Measurements from ENCODE around the gene CDH2. TPM values are rescaled to one million over a fixed set of nuclear protein-coding genes. Genes with fewer than 3 reads are reported as not detected.

Gene CDH2
- total and polyA plus RNA-seq, 7 donors: 0.04 to 4.8 (median 0.52) TPM

DNA sequence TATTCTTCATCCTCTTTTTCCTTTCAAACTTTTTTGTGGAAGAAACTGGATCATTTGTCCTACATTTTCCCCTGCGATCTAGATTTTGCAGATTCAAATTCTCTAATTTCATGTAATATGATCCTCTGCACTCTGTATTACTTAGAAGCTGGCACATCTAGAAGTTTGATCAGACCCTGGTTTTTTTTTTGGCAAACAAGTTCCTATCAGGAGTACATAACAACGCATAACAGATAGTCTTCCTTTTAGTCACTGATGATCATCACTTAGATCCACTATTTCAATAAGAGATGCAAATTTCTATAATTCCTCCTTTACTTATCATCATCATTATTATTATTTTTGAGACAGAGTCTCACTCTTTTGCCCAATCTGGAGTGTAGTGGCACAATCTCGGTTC, 117.1 kb downstream of the CDH2 start:
- WGBS, 3 donors: 78 to 83% (median 83%) methylated on average over 3 of the region's 3 CpGs
- H3K9me3 ChIP-seq: no peaks in the 10 kb centered on the region
- no peaks in the 10 kb centered on the region for H3K4me1 ChIP-seq
- H3K27ac ChIP-seq: no peak overlapping the region
- DNase-seq (no peak), ATAC-seq (no peak)
- H3K27me3 ChIP-seq (ENCODE audit: insufficient read depth in 3 of 3, low read length in 2 of 3): no peaks in the 10 kb centered on the region
- intact Hi-C loops (cut with DNase I): loop anchor here in 1 of 2 donors (10.0 kb wide), 1 partner anchor 55 kb away; no protein-coding TSS in a partner anchor
- H3K36me3 ChIP-seq (ENCODE audit: insufficient read depth in 1 of 2, low read depth in 1 of 2): no peaks in the 10 kb centered on the region
- no peak overlapping the region for H3K4me3 ChIP-seq
- no peak for TF ChIP-seq CTCF (IDR thresholded peaks at IDR 0.05)

- Histone ChIP-seq H3K4me1 (no peaks in the 10 kb centered on the region), H3K4me3 (no peak overlapping the region), H3K9me3 (no peaks in the 10 kb centered on the region), H3K27me3 (ENCODE audit: insufficient read depth in 3 of 3, low read length in 2 of 3) (no peaks in the 10 kb centered on the region), H3K27ac (no peak overlapping the region), H3K36me3 (ENCODE audit: insufficient read depth in 1 of 2, low read depth in 1 of 2) (no peaks in the 10 kb centered on the region)
- intact Hi-C loops (cut with DNase I): loop anchor here in 1 of 2 donors (10.0 kb wide), 1 partner anchor 64 kb away; no protein-coding TSS in a partner anchor
- ATAC-seq (no peak), DNase-seq (no peak)
- no peak for TF ChIP-seq CTCF (IDR thresholded peaks at IDR 0.05)
Observed at GRCh38 chr18:28050545-28050944, 126.4 kb downstream of the CDH2 start.

DNA sequence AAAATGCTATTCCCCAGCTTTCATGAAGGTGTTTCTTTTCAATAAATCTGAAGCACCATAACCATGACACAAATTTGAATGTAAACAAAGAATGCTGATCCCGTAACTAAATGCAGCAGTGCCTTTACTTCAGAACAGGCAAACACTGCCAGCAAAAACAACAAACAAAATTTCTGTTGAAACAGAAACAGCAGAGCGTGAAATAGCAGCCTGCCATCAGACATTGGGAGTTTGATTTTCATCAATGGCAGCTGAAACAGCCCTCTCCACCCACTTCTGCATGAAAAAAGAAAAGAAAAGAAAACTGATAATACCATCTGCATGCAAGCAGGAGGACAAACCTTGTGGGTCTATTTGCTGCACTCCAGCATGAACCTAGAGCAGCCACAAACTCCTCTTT, 128.3 kb downstream of the CDH2 start:
- Histone ChIP-seq H3K27ac (no peak overlapping the region), H3K27me3 (ENCODE audit: insufficient read depth in 3 of 3, low read length in 2 of 3) (no peaks in the 10 kb centered on the region), H3K36me3 (ENCODE audit: insufficient read depth in 1 of 2, low read depth in 1 of 2) (no peaks in the 10 kb centered on the region), H3K9me3 (no peaks in the 10 kb centered on the region), H3K4me1 (no peaks in the 10 kb centered on the region), H3K4me3 (no peak overlapping the region)
- DNase-seq (no peak), ATAC-seq (no peak)
- intact Hi-C loops (cut with DNase I): no loop called here
- 40 to 50% (median 43%) methylated on average over 2 of the region's 2 CpGs for WGBS, 3 donors
- TF ChIP-seq CTCF (IDR thresholded peaks at IDR 0.05): no peak

DNA sequence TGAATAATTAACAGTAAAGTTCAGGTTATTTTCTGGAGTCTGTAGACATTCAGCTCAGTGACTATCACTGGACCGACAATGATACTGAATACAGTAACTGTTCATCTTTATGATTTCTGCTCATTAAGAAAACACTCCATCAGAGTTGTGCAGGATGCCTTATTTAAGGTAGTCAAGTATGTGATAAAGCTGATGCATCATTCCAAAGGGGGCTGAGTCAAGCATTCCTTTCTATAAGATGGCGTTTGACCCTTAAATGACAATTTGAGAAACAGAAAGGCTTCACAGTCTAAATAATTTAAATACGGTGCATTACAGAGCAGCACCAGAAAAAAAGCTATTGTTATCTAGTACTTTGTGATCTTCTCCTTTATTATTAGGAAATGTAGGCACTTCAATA, 131.1 kb downstream of the CDH2 start:
- intact Hi-C loops (cut with DNase I): no loop called here
- H3K9me3 ChIP-seq: no peaks in the 10 kb centered on the region
- H3K4me3 ChIP-seq: no peak overlapping the region
- no peaks in the 10 kb centered on the region for H3K27me3 ChIP-seq (ENCODE audit: insufficient read depth in 3 of 3, low read length in 2 of 3)
- no peak for TF ChIP-seq CTCF (IDR thresholded peaks at IDR 0.05)
- 77 to 79% (median 79%) methylated on average over 3 of the region's 3 CpGs for WGBS, 3 donors
- ATAC-seq (no peak), DNase-seq (no peak)
- no peak overlapping the region for H3K27ac ChIP-seq
- H3K36me3 ChIP-seq (ENCODE audit: insufficient read depth in 1 of 2, low read depth in 1 of 2): no peaks in the 10 kb centered on the region
- H3K4me1 ChIP-seq: no peaks in the 10 kb centered on the region

DNA sequence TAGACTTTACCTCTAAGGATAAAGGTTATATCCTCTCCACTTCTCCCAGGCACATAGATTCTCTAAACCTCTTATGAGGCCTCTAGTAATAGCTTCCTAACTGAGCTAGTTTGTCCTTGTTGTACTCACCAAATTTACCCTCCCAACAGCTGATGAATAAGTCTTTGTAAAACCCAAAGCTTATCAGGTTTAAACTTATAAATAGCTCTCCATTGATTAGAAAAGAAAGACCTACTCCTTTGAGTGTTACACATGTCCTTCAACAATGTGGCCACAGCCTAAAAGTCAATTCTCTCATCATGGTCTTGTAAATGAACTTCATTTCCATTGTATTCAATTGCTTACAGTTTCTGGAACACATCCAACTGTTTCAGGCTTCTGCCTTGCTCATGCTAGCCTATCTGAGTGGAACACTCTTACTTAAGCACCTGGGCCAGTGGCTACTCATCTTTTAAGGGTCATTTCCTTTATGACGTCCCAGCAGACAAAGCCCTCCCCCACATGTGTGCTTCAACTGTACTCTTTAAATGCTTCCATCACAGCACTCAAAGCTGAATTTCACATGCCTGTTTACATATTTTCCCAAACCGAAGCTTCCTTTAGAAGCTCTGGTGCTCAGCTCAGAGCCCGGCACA, 131.6 kb downstream of the CDH2 start:
- H3K4me3 ChIP-seq: no peak overlapping the region
- no peak overlapping the region for H3K27ac ChIP-seq
- TF ChIP-seq CTCF (IDR thresholded peaks at IDR 0.05): no peak
- DNase-seq: no peak
- no peaks in the 10 kb centered on the region for H3K36me3 ChIP-seq (ENCODE audit: insufficient read depth in 1 of 2, low read depth in 1 of 2)
- intact Hi-C loops (cut with DNase I): no loop called here
- no peaks in the 10 kb centered on the region for H3K27me3 ChIP-seq (ENCODE audit: insufficient read depth in 3 of 3, low read length in 2 of 3)
- no peaks in the 10 kb centered on the region for H3K9me3 ChIP-seq
- ATAC-seq: no peak
- H3K4me1 ChIP-seq: no peaks in the 10 kb centered on the region
- 42 to 54% (median 46%) methylated on average over 3 of the region's 3 CpGs for WGBS, 3 donors
